ENCODE results near the gene ELMOD3. TPM values are rescaled to one million over a fixed set of nuclear protein-coding genes. Genes with fewer than 3 reads are reported as not detected.

ELMOD3 gene
- total and polyA plus RNA-seq, 9 of the 15 experiments (the other 6 are each of a cell fraction or from before 2014, with no cell fraction given) = 2.7 to 18.7 (median 11.6) TPM

DNA sequence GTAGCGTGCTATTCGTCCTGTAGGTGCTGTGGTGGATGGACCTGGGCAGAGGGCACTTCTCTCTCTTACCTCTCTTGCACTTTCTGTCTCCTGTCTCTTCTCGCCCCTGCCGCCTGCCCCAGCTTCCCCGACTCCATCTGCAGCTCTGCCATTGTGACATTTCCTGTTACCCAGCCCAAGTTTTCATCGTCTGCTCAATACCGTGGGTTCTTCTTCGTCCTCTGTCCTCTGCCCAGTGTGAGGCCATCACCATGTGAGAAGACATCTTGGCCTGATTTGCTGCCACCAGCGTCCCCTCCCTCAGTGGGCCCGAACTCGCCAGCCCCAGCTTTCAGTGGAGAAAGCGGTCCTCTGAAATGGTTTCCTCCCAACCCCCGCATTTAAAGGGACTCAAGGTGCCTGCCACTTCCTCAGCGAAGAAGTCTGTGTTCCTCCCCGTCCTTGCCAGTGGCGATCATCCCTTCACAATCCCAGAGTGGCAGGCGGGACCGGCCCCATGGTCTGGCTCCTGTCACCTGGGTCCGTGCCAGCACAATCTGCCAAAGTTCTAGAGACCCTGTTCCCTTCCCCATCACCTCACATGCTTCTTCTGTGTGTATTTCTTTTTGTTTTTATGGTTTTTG, 44.8 kb upstream of the ELMOD3 start:
- no peak for FAIRE-seq
- Histone ChIP-seq H3K4me2 (ENCODE audit: insufficient read depth, low read length) (no peak overlapping the region), H3K9me1 (ENCODE audit: control insufficient read depth, insufficient read depth, low read length) (no peaks in the 10 kb centered on the region), H2AFZ (ENCODE audit: low read depth, low read length) (no peak overlapping the region), H3K27ac (ENCODE audit: extremely low read depth, low read depth, low read length) (no peak overlapping the region), H3K9me3 (replicated peaks; ENCODE audit: control insufficient read depth, insufficient read depth, low read depth, low read length) (no peaks in the 10 kb centered on the region), H3K9ac (ENCODE audit: insufficient read depth in 1 of 2, low read depth in 2 of 2, low read length in 2 of 2) (peak overlapping the region in 1 of 2 experiments; percentile 56; a peak in 1 of 4 replicates), H3K36me3 (ENCODE audit: control insufficient read depth, insufficient read depth, low read length) (peaks cover 3% of the 10 kb centered on the region; the same call in 1 of the 3 replicates), H3K4me3 (no peak overlapping the region), H3K4me1 (replicated peaks in 1 of 2; ENCODE audit: control insufficient read depth in 2 of 2, insufficient read depth in 2 of 2, low read length in 2 of 2) (peaks cover 9 to 22% of the 10 kb centered on the region in 2 experiments; a peak in 4 of 5 replicates), H4K20me1 (replicated peaks; ENCODE audit: control insufficient read depth, insufficient read depth, low read length) (no peaks in the 10 kb centered on the region; the same call in none of the 2 replicates), H3K79me2 (ENCODE audit: control insufficient read depth, insufficient read depth, low read length) (no peaks in the 10 kb centered on the region), H3K27me3 (ENCODE audit: control insufficient read depth in 2 of 2, insufficient read depth in 2 of 2, low read length in 2 of 2) (peaks cover 4 to 14% of the 10 kb centered on the region in 2 experiments; a peak in 4 of 5 replicates)
- CTCF ChIA-PET (ENCODE audit: low intra/inter-chr PET ratio) = no interaction called here
- no peak for ATAC-seq
- in situ Hi-C loops (cut with MboI) (loop anchor here (10.0 kb wide), 1 partner anchor 385 kb away; no protein-coding TSS in a partner anchor), intact Hi-C loops (cut with micrococcal nuclease) (no loop called here)
- 45% methylated on average over 16 of the region's 19 CpGs for WGBS (ENCODE audit: insufficient coverage, low coverage, missing lambda C conversion rate)
- TF ChIP-seq NFIC (IDR thresholded peaks at IDR 0.05) = 0 out of 2 replicates have a peak, but pooled peaks have one; percentile 12
- no peak for TF ChIP-seq OTX1 (CRISPR knock-in tag; IDR thresholded peaks at IDR 0.05)
- TF ChIP-seq ZNF174 (CRISPR knock-in tag; IDR thresholded peaks at IDR 0.05) = no peak
- TF ChIP-seq GATAD2B (IDR thresholded peaks at IDR 0.05; ENCODE audit: borderline replicate concordance) = no peak
- no peak for TF ChIP-seq TARDBP (IDR thresholded peaks at IDR 0.05)
- no peak for TF ChIP-seq SMARCB1 (IDR thresholded peaks at IDR 0.05; ENCODE audit: insufficient read length, low read depth)
- TF ChIP-seq FOSL1 (tag; conservative IDR thresholded peaks at IDR 0.05) = no peak
- TF ChIP-seq, protein P1, sequence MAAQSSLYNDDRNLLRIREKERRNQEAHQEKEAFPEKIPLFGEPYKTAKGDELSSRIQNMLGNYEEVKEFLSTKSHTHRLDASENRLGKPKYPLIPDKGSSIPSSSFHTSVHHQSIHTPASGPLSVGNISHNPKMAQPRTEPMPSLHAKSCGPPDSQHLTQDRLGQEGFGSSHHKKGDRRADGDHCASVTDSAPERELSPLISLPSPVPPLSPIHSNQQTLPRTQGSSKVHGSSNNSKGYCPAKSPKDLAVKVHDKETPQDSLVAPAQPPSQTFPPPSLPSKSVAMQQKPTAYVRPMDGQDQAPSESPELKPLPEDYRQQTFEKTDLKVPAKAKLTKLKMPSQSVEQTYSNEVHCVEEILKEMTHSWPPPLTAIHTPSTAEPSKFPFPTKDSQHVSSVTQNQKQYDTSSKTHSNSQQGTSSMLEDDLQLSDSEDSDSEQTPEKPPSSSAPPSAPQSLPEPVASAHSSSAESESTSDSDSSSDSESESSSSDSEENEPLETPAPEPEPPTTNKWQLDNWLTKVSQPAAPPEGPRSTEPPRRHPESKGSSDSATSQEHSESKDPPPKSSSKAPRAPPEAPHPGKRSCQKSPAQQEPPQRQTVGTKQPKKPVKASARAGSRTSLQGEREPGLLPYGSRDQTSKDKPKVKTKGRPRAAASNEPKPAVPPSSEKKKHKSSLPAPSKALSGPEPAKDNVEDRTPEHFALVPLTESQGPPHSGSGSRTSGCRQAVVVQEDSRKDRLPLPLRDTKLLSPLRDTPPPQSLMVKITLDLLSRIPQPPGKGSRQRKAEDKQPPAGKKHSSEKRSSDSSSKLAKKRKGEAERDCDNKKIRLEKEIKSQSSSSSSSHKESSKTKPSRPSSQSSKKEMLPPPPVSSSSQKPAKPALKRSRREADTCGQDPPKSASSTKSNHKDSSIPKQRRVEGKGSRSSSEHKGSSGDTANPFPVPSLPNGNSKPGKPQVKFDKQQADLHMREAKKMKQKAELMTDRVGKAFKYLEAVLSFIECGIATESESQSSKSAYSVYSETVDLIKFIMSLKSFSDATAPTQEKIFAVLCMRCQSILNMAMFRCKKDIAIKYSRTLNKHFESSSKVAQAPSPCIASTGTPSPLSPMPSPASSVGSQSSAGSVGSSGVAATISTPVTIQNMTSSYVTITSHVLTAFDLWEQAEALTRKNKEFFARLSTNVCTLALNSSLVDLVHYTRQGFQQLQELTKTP (IDR thresholded peaks at IDR 0.05; ENCODE audit: low read depth in 1 of 2, partially characterized antibody in 2 of 2) = no peak
- no peak for TF ChIP-seq SP2 (IDR thresholded peaks at IDR 0.05; ENCODE audit: extremely low read depth, low read depth, low read length, poor library complexity, severe bottlenecking)
- TF ChIP-seq SPI1 (IDR thresholded peaks at IDR 0.05; ENCODE audit: borderline replicate concordance, low read depth, low read length) = peak; percentile 52; the same call in 1 of the 2 replicates
- TF ChIP-seq, protein P2, sequence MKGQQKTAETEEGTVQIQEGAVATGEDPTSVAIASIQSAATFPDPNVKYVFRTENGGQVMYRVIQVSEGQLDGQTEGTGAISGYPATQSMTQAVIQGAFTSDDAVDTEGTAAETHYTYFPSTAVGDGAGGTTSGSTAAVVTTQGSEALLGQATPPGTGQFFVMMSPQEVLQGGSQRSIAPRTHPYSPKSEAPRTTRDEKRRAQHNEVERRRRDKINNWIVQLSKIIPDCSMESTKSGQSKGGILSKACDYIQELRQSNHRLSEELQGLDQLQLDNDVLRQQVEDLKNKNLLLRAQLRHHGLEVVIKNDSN (CRISPR knock-in tag; IDR thresholded peaks at IDR 0.05) = no peak
- no peak for TF ChIP-seq ARID1B (IDR thresholded peaks at IDR 0.05)
- no peak for TF ChIP-seq MCM7 (IDR thresholded peaks at IDR 0.05)
- TF ChIP-seq, protein P3, sequence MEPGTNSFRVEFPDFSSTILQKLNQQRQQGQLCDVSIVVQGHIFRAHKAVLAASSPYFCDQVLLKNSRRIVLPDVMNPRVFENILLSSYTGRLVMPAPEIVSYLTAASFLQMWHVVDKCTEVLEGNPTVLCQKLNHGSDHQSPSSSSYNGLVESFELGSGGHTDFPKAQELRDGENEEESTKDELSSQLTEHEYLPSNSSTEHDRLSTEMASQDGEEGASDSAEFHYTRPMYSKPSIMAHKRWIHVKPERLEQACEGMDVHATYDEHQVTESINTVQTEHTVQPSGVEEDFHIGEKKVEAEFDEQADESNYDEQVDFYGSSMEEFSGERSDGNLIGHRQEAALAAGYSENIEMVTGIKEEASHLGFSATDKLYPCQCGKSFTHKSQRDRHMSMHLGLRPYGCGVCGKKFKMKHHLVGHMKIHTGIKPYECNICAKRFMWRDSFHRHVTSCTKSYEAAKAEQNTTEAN (CRISPR knock-in tag; IDR thresholded peaks at IDR 0.05) = no peak
- no peak for TF ChIP-seq BACH1 (tag; IDR thresholded peaks at IDR 0.05)
- no TSS peak for BruUV-seq (replicated peaks)
- POLR2A ChIA-PET = interaction anchor here (0.6 to 1.5 kb wide), 4 partner anchors 9 to 1465 kb away, joined by 3 to 11 read pairs (median 4); partner anchors contain the start of gene TGOLN2
- DNase-seq (ENCODE audit: extremely low read depth in 1 of 4, low spot score in 3 of 4) = no peak

All from K562 (cell line).